ENCODE measurements around the gene YY2. TPM values are rescaled to one million over a fixed set of nuclear protein-coding genes. Genes with fewer than 3 reads are reported as not detected.

The YY2 gene
- total and polyA plus RNA-seq, 2 donors (not counting 1 experiment from before 2014, with no cell fraction given): 0.67 to 2.6 TPM

GRCh38 chrX:21847342-21847741 is 8.4 kb upstream of the YY2 start:
- Histone ChIP-seq H3K4me1 (ENCODE audit: control insufficient read depth in 2 of 2, insufficient read depth in 2 of 2, low read length in 2 of 2) (no peaks in the 10 kb centered on the region), H3K27ac (ENCODE audit: low read length in 2 of 2) (no peak overlapping the region), H3K79me2 (ENCODE audit: control insufficient read depth, insufficient read depth, low read length) (no peaks in the 10 kb centered on the region), H4K20me1 (ENCODE audit: control insufficient read depth, insufficient read depth, low read length, poor library complexity, severe bottlenecking) (no peaks in the 10 kb centered on the region), H3K27me3 (replicated peaks in 1 of 4; ENCODE audit: control extremely low read depth in 1 of 4, control insufficient read depth in 3 of 4, insufficient read depth in 4 of 4, low read length in 3 of 4) (no peaks in the 10 kb centered on the region), H3K9me3 (ENCODE audit: control extremely low read depth in 1 of 3, control insufficient read depth in 2 of 3, insufficient read depth in 1 of 3, low read length in 2 of 3) (no peaks in the 10 kb centered on the region), H2AFZ (ENCODE audit: insufficient read depth, low read depth, low read length, poor library complexity, severe bottlenecking) (no peak overlapping the region), H3K36me3 (replicated peaks in 1 of 2; ENCODE audit: control extremely low read depth in 1 of 2, control insufficient read depth in 1 of 2, extremely low read depth in 1 of 2, insufficient read depth in 2 of 2, low read length in 1 of 2) (peaks cover 2 to 14% of the 10 kb centered on the region in 2 experiments), H3K9ac (ENCODE audit: low read length) (no peak overlapping the region), H3K4me3 (ENCODE audit: control extremely low read depth in 1 of 5, extremely low read depth in 1 of 5, insufficient read depth in 1 of 5, low read depth in 2 of 5, low read length in 4 of 5) (no peak overlapping the region), H3K4me2 (replicated peaks; ENCODE audit: low read depth, low read length, poor library complexity, severe bottlenecking) (no peak overlapping the region)
- Mint-ChIP-seq H3K9me3 (ENCODE audit: insufficient read depth) (no peaks in the 10 kb centered on the region), H3K27me3 (no peaks in the 10 kb centered on the region), H3K4me3 (no peak overlapping the region), H3K27ac (no peak overlapping the region), H3K4me1 (no peaks in the 10 kb centered on the region)
- ChIA-PET POLR2A (no interaction called here), CTCF (no interaction called here)
- no CpG with 5 or more reads among the region's 1 CpG for WGBS (ENCODE audit: insufficient coverage)
- DNase-seq (no peak), ATAC-seq (ENCODE audit: low read depth) (no peak)
- TF ChIP-seq EZH2 (IDR thresholded peaks at IDR 0.05; ENCODE audit: borderline replicate concordance, insufficient read depth, low read depth, low read length, poor library complexity, severe bottlenecking) (no peak), CTCF (IDR thresholded peaks at IDR 0.05) (no peak)
- intact Hi-C loops (cut with micrococcal nuclease): no loop called here

GRCh38 chrX:21853578-21853977 is 2.2 kb upstream of the YY2 start:
- TF ChIP-seq CTCF (IDR thresholded peaks at IDR 0.05) (no peak), EZH2 (IDR thresholded peaks at IDR 0.05; ENCODE audit: borderline replicate concordance, insufficient read depth, low read depth, low read length, poor library complexity, severe bottlenecking) (no peak)
- Histone ChIP-seq H2AFZ (ENCODE audit: insufficient read depth, low read depth, low read length, poor library complexity, severe bottlenecking) (no peak overlapping the region), H4K20me1 (ENCODE audit: control insufficient read depth, insufficient read depth, low read length, poor library complexity, severe bottlenecking) (no peaks in the 10 kb centered on the region), H3K9me3 (ENCODE audit: control extremely low read depth in 1 of 3, control insufficient read depth in 2 of 3, insufficient read depth in 1 of 3, low read length in 2 of 3) (peaks cover 0 to 4% (median 0%) of the 10 kb centered on the region in 3 donors), H3K4me3 (ENCODE audit: control extremely low read depth in 1 of 5, extremely low read depth in 1 of 5, insufficient read depth in 1 of 5, low read depth in 2 of 5, low read length in 4 of 5) (no peak overlapping the region), H3K9ac (ENCODE audit: low read length) (no peak overlapping the region), H3K4me1 (ENCODE audit: control insufficient read depth in 2 of 2, insufficient read depth in 2 of 2, low read length in 2 of 2) (no peaks in the 10 kb centered on the region), H3K27me3 (replicated peaks in 1 of 4; ENCODE audit: control extremely low read depth in 1 of 4, control insufficient read depth in 3 of 4, insufficient read depth in 4 of 4, low read length in 3 of 4) (no peaks in the 10 kb centered on the region), H3K36me3 (replicated peaks in 1 of 2; ENCODE audit: control extremely low read depth in 1 of 2, control insufficient read depth in 1 of 2, extremely low read depth in 1 of 2, insufficient read depth in 2 of 2, low read length in 1 of 2) (peaks cover 0 to 9% of the 10 kb centered on the region in 2 experiments), H3K79me2 (ENCODE audit: control insufficient read depth, insufficient read depth, low read length) (no peaks in the 10 kb centered on the region), H3K4me2 (replicated peaks; ENCODE audit: low read depth, low read length, poor library complexity, severe bottlenecking) (no peak overlapping the region), H3K27ac (ENCODE audit: low read length in 2 of 2) (no peak overlapping the region)
- Mint-ChIP-seq H3K27ac (no peak overlapping the region), H3K4me1 (no peaks in the 10 kb centered on the region), H3K9me3 (ENCODE audit: insufficient read depth) (no peaks in the 10 kb centered on the region), H3K4me3 (no peak overlapping the region), H3K27me3 (no peaks in the 10 kb centered on the region)
- ATAC-seq (ENCODE audit: low read depth) (no peak), DNase-seq (no peak)
- CTCF ChIA-PET: no interaction called here
- intact Hi-C loops (cut with micrococcal nuclease): no loop called here
- POLR2A ChIA-PET: no interaction called here

All from B cell (primary cell).